GM23338 (cell line): ENCODE results near the gene ABCC1. TPM values are rescaled to one million over a fixed set of nuclear protein-coding genes. Genes with fewer than 3 reads are reported as not detected.

Experiments
- ATAC-seq: fragments of 200-7000 bp; cut with Tn5 transposase; 3 replicates; pipeline ENCODE4 v1.9.1; 2020
- DNase-seq: peaks from one replicate; pipeline ENCODE4 v3.0.0-alpha.2; 2015; ENCODE audit warnings: low spot score
- H2AFZ ChIP-seq: fragments of 200-600 bp; sonication (generic); 2 replicates; pipeline ENCODE4 v1.8.0; 2016; ENCODE audit warnings: antibody characterized with exemption, mild to moderate bottlenecking, moderate library complexity
- H3F3A ChIP-seq: fragments of 200-600 bp; sonication (generic); replicated peaks from 2 replicates; pipeline ENCODE4 v1.8.0; 2017; ENCODE audit warnings: antibody characterized with exemption, mixed run types, low read depth
- H3K27ac ChIP-seq: fragments of 200-600 bp; sonication (generic); 2 replicates; pipeline ENCODE4 v1.6.1; 2016; ENCODE audit warnings: low read depth
- H3K27me3 ChIP-seq: fragments of 200-600 bp; sonication (generic); 2 replicates; pipeline ENCODE4 v1.8.0; 2016; ENCODE audit warnings: mild to moderate bottlenecking, mixed run types, moderate library complexity; ENCODE audit not compliant: insufficient read depth
- H3K36me3 ChIP-seq: fragments of 200-600 bp; sonication (generic); 2 replicates; pipeline ENCODE4 v1.8.0; 2016; ENCODE audit warnings: mild to moderate bottlenecking; ENCODE audit not compliant: insufficient read depth
- H3K4me1 ChIP-seq: fragments of 200-600 bp; sonication (generic); 2 replicates; pipeline ENCODE4 v1.8.0; 2016; ENCODE audit warnings: mild to moderate bottlenecking, moderate library complexity; ENCODE audit not compliant: insufficient read depth
- H3K4me2 ChIP-seq: fragments of 200-600 bp; sonication (generic); 2 replicates; pipeline ENCODE4 v1.7.1; 2017; ENCODE audit warnings: mixed run types
- H3K4me3 ChIP-seq: fragments of 200-600 bp; sonication (generic); 2 replicates; pipeline ENCODE4 v1.6.1; 2016; ENCODE audit warnings: mixed run types
- H3K79me2 ChIP-seq: fragments of 200-600 bp; sonication (generic); replicated peaks from 2 replicates; pipeline ENCODE4 v1.8.0; 2017; ENCODE audit warnings: mild to moderate bottlenecking; ENCODE audit not compliant: insufficient read depth
- H3K9me2 ChIP-seq: fragments of 200-600 bp; sonication (generic); 2 replicates; pipeline ENCODE4 v1.8.0; 2017; ENCODE audit not compliant: insufficient read depth
- H4K20me1 ChIP-seq: fragments of 200-600 bp; sonication (generic); replicated peaks from 2 replicates; pipeline ENCODE4 v1.8.0; 2017; ENCODE audit warnings: mild to moderate bottlenecking; ENCODE audit not compliant: insufficient read depth
- H3K27ac Mint-ChIP-seq: 2 replicates; pipeline ENCODE4 v1.8.0; 2020; ENCODE audit warnings: inconsistent platforms, mild to moderate bottlenecking, moderate library complexity, mixed read lengths
- H3K27me3 Mint-ChIP-seq: 3 replicates; pipeline ENCODE4 v1.8.0; 2022; ENCODE audit warnings: low read depth, mild to moderate bottlenecking, moderate library complexity, mixed read lengths, inconsistent platforms; ENCODE audit not compliant: insufficient read depth, poor library complexity
- H3K36me3 Mint-ChIP-seq: 3 replicates; pipeline ENCODE4 v1.8.0; 2021; ENCODE audit warnings: low read depth, mild to moderate bottlenecking, inconsistent platforms, moderate library complexity, mixed read lengths
- H3K4me1 Mint-ChIP-seq: 3 replicates; pipeline ENCODE4 v1.8.0; 2020; ENCODE audit warnings: mild to moderate bottlenecking, inconsistent platforms, mixed read lengths
- H3K4me3 Mint-ChIP-seq: 3 replicates; pipeline ENCODE4 v1.8.0; 2021; ENCODE audit warnings: moderate library complexity, mild to moderate bottlenecking, inconsistent platforms, mixed read lengths
- H3K9me3 Mint-ChIP-seq: 3 replicates; pipeline ENCODE4 v1.8.0; 2020; ENCODE audit warnings: moderate library complexity, mild to moderate bottlenecking, inconsistent platforms, mixed read lengths
- EZH2 ChIP-seq: fragments of 200-600 bp; sonication (generic); IDR thresholded peaks from one replicate; pipeline ENCODE4 v1.8.0; 2017; ENCODE audit warnings: antibody characterized with exemption, mild to moderate bottlenecking, low read depth; ENCODE audit not compliant: unreplicated experiment
- EZH2phosphoT487 ChIP-seq: fragments of 200-600 bp; sonication (generic); IDR thresholded peaks from one replicate; pipeline ENCODE4 v1.8.1; 2018; ENCODE audit warnings: antibody characterized with exemption; ENCODE audit not compliant: unreplicated experiment
- JUNB ChIP-seq: IDR thresholded peaks from one replicate; pipeline ENCODE4 v1.6.1; 2016; ENCODE audit warnings: antibody characterized with exemption; ENCODE audit not compliant: unreplicated experiment
- POLR2AphosphoS5 ChIP-seq: IDR thresholded peaks from 2 replicates; pipeline ENCODE4 v1.6.1; 2016; ENCODE audit warnings: antibody characterized with exemption, low read depth
- ZNF114 ChIP-seq: fragments of 250-450 bp; sonication (Bioruptor Pico); IDR thresholded peaks from 2 replicates; pipeline ENCODE4 v1.5.0; 2020; ENCODE audit warnings: mild to moderate bottlenecking, moderate library complexity
- ZNF331 ChIP-seq: fragments of 250-450 bp; sonication (Bioruptor Pico); IDR thresholded peaks from 2 replicates; pipeline ENCODE4 v1.5.0; 2020; ENCODE audit warnings: low read depth, mild to moderate bottlenecking, moderate library complexity
- ZNF462 ChIP-seq: fragments of 250-450 bp; sonication (Bioruptor Pico); IDR thresholded peaks from 2 replicates; pipeline ENCODE4 v1.5.0; 2020; ENCODE audit warnings: mild to moderate bottlenecking, moderate library complexity
- polyA plus RNA-seq: library from polyadenylated mRNA; unstranded; fragments of >200 nt; fragmentation: Nextera tagmentation; extraction: Ambion mirVana; gene quantifications from 2 replicates; pipeline ENCODE4 v1.2.1, GENCODE V29; 2016
- total RNA-seq: library from RNA; depleted of rRNA; stranded (reverse); fragments of >200 nt; shearing (Covaris generic); gene quantifications from 2 replicates; pipeline ENCODE4 v1.2.3, GENCODE V29; 2014
- TF ChIP-seq, protein P1 (sequence below): IDR thresholded peaks from one replicate; pipeline ENCODE4 v1.6.1; 2018; ENCODE audit warnings: antibody characterized with exemption; ENCODE audit not compliant: unreplicated experiment
- TF ChIP-seq, protein P2 (sequence below), 2 experiments: fragments of 200-600 bp in 1 of 2; sonication (generic) in 1 of 2; conservative IDR thresholded peaks; 2 replicates each; pipeline versions ENCODE4 v1.5.1 to v1.6.1; 2016 to 2017; ENCODE audit warnings: antibody characterized with exemption in 2 of 2, low read depth in 2 of 2, mild to moderate bottlenecking in 2 of 2, moderate library complexity in 1 of 2
- TF ChIP-seq, protein P3 (sequence below): IDR thresholded peaks from 2 replicates; pipeline ENCODE4 v1.6.1; 2016; ENCODE audit warnings: antibody characterized with exemption

Gene ABCC1
- total and polyA plus RNA-seq, 2 experiments from 2014 or later, result 11.0 to 46.6 TPM

- Histone ChIP-seq H3K27ac (peak overlapping the region; percentile 42), H3F3A (no peaks in the 10 kb centered on the region), H3K27me3 (no peaks in the 10 kb centered on the region), H2AFZ (no peak overlapping the region), H3K9me2 (no peaks in the 10 kb centered on the region), H3K4me1 (no peaks in the 10 kb centered on the region), H3K79me2 (peaks cover 3% of the 10 kb centered on the region), H3K4me3 (no peak overlapping the region), H3K36me3 (0 out of 2 replicates have a peak, but pooled peaks cover under 1% of the 10 kb centered on the region), H4K20me1 (peaks cover 6% of the 10 kb centered on the region), H3K4me2 (no peak overlapping the region)
- Mint-ChIP-seq H3K27ac (peak overlapping the region; percentile 43; the same call in 1 of the 2 replicates), H3K9me3 (no peaks in the 10 kb centered on the region), H3K4me1 (peaks cover 13% of the 10 kb centered on the region; the same call in 2 of the 3 replicates), H3K36me3 (peaks cover 54% of the 10 kb centered on the region), H3K27me3 (no peaks in the 10 kb centered on the region), H3K4me3 (no peak overlapping the region)
- DNase-seq (no peak), ATAC-seq (no peak)
- TF ChIP-seq ZNF331 (CRISPR knock-in tag) (no peak), ZNF462 (CRISPR knock-in tag) (no peak), POLR2AphosphoS5 (no peak), ZNF114 (CRISPR knock-in tag) (no peak), EZH2 (no peak), EZH2phosphoT487 (no peak), JUNB (no peak)
- TF ChIP-seq, protein P1, sequence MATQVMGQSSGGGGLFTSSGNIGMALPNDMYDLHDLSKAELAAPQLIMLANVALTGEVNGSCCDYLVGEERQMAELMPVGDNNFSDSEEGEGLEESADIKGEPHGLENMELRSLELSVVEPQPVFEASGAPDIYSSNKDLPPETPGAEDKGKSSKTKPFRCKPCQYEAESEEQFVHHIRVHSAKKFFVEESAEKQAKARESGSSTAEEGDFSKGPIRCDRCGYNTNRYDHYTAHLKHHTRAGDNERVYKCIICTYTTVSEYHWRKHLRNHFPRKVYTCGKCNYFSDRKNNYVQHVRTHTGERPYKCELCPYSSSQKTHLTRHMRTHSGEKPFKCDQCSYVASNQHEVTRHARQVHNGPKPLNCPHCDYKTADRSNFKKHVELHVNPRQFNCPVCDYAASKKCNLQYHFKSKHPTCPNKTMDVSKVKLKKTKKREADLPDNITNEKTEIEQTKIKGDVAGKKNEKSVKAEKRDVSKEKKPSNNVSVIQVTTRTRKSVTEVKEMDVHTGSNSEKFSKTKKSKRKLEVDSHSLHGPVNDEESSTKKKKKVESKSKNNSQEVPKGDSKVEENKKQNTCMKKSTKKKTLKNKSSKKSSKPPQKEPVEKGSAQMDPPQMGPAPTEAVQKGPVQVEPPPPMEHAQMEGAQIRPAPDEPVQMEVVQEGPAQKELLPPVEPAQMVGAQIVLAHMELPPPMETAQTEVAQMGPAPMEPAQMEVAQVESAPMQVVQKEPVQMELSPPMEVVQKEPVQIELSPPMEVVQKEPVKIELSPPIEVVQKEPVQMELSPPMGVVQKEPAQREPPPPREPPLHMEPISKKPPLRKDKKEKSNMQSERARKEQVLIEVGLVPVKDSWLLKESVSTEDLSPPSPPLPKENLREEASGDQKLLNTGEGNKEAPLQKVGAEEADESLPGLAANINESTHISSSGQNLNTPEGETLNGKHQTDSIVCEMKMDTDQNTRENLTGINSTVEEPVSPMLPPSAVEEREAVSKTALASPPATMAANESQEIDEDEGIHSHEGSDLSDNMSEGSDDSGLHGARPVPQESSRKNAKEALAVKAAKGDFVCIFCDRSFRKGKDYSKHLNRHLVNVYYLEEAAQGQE, result no peak
- TF ChIP-seq, protein P2, sequence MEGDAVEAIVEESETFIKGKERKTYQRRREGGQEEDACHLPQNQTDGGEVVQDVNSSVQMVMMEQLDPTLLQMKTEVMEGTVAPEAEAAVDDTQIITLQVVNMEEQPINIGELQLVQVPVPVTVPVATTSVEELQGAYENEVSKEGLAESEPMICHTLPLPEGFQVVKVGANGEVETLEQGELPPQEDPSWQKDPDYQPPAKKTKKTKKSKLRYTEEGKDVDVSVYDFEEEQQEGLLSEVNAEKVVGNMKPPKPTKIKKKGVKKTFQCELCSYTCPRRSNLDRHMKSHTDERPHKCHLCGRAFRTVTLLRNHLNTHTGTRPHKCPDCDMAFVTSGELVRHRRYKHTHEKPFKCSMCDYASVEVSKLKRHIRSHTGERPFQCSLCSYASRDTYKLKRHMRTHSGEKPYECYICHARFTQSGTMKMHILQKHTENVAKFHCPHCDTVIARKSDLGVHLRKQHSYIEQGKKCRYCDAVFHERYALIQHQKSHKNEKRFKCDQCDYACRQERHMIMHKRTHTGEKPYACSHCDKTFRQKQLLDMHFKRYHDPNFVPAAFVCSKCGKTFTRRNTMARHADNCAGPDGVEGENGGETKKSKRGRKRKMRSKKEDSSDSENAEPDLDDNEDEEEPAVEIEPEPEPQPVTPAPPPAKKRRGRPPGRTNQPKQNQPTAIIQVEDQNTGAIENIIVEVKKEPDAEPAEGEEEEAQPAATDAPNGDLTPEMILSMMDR (conservative IDR thresholded peaks at IDR 0.05; ENCODE audit: low read depth in 2 of 2), result no peak
- TF ChIP-seq, protein P3, sequence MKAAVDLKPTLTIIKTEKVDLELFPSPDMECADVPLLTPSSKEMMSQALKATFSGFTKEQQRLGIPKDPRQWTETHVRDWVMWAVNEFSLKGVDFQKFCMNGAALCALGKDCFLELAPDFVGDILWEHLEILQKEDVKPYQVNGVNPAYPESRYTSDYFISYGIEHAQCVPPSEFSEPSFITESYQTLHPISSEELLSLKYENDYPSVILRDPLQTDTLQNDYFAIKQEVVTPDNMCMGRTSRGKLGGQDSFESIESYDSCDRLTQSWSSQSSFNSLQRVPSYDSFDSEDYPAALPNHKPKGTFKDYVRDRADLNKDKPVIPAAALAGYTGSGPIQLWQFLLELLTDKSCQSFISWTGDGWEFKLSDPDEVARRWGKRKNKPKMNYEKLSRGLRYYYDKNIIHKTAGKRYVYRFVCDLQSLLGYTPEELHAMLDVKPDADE, result no peak
Observed at GRCh38 chr16:16092925-16093627, 143.7 kb downstream of the ABCC1 start.
